Measurements from ENCODE around the gene ZNF783.

Gene ZNF783

DNA sequence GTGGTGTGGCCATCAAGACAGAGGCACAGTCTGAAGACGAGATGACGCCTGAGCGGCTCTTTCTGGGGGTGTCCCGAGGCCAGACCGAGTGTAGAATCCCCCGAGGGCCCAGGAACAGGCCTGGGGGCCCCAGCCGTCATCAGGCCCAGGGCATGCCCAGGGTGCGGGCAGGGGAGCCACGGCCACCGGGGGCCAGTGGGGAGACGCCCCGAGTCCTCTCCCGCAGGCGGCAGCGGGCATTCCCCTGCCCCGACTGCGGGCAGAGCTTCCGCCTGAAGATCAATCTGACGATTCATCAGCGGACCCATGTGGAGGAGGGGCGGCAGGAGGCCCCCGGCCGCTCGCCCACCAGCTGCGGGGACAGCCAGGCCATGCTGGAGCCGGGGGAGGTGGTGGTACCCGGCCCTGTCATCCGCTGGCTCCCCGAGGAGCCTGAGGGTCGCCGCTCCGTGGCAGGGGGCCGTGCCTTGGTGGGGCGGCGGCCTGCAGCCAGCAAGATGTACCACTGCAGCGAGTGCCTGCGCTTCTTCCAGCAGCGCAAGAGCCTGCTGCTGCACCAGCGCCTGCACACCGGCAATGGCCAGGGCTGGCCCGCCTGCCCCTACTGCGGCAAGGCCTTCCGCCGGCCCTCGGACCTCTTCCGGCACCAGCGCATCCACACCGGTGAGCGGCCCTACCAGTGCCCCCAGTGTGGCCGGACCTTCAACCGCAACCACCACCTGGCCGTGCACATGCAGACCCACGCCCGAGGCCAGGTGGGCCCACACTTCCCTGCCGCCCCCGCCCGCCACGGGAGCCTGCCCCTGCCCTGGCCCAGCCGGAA, 19.7 kb downstream of the ZNF783 start:
- DNase-seq (ENCODE audit: low spot score): no peak

GRCh38 chr7:149282331-149282655, 20.3 kb downstream of the ZNF783 start:
- DNase-seq (ENCODE audit: low spot score): no peak

DNA sequence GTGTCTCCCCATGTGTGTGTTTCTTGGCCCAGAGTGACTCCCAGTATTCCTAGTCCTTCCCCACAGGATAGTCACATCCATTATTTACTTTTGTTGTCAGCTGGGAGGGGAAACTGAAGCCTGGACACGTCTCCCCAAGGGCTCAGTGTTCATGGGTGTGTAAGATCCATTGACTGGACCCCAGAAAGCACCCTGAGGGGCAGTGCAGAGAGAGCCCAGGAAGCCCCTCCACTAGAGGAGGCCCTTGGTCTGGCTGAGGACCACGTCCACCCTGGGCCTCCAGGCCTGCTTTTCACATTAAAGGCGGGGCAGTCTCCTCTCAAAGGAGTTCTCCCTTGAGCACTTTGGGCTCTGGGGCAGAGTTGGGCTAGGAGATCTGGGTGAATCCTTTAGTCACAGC, 21.3 kb downstream of the ZNF783 start:
- no peak for DNase-seq (ENCODE audit: low spot score)

- no peak for DNase-seq (ENCODE audit: low spot score)
Observed at GRCh38 chr7:149284343-149284742, 22.3 kb downstream of the ZNF783 start.

GRCh38 chr7:149284850-149285585, 23.0 kb downstream of the ZNF783 start:
- peak; percentile 87 for DNase-seq (ENCODE audit: low spot score)

DNA sequence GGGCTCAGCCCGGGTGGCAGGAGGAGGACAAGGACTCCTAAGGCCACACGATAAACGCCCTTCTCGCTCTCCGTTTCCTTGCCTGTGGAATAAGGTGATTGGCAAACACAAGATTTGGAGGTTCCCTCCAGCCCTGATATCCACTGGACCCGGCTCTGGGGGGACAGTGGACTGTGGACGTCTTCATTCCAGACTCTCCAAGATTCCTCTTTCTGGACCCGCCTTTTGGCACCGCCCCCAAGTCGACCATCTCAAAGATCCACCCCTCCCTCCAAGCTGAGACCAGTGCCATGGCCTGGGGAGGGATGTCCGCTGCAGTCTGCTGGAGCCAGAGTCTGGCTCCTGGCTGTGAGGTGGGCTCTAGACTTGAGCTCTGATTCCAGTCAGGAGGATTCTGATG, 23.6 kb downstream of the ZNF783 start:
- no peak for DNase-seq (ENCODE audit: low spot score)

GRCh38 chr7:149286811-149287400, 24.9 kb downstream of the ZNF783 start:
- DNase-seq (ENCODE audit: low spot score): no peak

- DNase-seq (ENCODE audit: low spot score): no peak
Observed at GRCh38 chr7:149287622-149288021, 25.6 kb downstream of the ZNF783 start.

- DNase-seq (ENCODE audit: low spot score): no peak
Observed at GRCh38 chr7:149289262-149289661, 27.3 kb downstream of the ZNF783 start.

DNA sequence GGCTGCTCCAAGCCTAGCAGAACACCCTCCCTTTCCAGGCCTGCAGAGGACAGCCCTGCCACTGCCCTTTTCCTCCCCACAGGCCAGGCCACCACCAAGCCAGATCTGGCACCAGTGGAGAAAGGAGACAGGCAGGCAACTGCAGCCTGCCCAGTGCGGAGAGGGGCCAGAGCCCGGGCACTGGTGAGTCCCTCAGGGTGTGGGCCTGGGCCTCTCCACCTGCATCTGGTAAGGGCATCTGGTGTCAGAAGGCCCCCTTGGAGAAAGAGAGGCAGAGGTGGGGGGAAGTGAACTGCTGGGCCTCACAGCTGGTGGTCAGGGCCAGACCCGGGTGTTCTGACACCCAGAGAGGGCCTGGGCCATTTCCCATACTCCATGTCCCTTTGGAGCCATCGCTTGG, 27.9 kb downstream of the ZNF783 start:
- no peak for DNase-seq (ENCODE audit: low spot score)

DNA sequence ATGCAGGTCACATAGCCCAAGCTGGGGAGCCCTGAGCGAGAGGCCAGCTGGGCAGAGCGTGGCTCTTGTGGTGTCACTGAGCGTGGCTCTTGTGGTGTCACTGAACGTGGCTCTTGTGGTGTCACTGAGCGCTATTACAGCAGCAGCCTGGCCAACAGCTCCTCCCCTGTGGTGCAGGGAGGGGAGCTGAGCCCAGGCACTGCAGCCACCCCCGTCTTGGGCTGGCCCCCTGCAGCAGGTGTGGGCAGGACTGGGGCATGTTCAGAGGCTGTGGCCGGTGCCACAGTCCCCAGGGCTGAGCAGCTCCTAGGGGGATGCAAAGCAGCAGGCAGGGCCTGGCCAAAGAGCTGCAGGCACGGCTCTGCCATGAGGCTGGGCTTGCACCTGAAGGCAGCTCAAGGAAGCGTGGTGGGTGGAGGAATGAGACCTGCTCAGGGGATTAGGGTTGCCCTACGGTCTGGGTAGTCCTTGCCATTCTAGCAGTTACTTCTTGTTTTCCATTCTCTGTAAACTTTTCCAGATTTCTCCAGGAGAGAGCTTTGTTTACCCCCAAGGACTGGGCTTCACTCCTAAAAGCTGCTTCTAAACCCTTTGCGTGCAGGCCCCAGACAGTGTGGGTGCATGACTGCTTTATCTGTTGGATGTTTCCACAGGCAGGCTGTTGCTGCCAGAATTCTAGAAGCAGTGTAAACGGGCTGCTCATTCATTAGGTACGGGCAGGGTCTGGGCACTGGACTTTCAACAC, 29.2 kb downstream of the ZNF783 start:
- DNase-seq (ENCODE audit: low spot score): no peak

- no peak for DNase-seq (ENCODE audit: low spot score)
Observed at GRCh38 chr7:149291781-149292461, 29.9 kb downstream of the ZNF783 start.

- DNase-seq (ENCODE audit: low spot score): no peak
Observed at GRCh38 chr7:149292462-149292823, 30.4 kb downstream of the ZNF783 start.

DNA sequence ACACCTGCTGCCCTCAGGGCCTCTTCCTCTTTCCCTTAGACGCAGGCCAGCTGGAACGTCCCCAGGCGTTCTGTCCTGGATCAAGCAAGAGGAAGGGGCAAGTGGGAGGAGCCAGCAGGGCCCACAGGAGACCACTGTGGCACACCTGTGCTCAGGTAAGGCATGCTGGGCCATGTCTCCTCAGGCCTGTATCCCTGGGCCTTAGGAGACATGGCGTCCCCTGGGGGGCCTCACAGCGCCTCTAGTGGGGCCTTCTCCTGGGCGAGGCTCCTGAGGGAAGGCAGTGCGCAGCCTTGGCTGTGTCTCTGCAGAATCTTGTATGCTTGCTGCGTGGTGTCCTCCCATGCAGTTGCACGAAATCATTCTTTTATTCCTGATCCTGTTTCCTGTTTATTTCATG, 31.3 kb downstream of the ZNF783 start:
- DNase-seq (ENCODE audit: low spot score): no peak

- DNase-seq (ENCODE audit: low spot score): no peak
Observed at GRCh38 chr7:149293946-149294633, 32.1 kb downstream of the ZNF783 start.

DNA sequence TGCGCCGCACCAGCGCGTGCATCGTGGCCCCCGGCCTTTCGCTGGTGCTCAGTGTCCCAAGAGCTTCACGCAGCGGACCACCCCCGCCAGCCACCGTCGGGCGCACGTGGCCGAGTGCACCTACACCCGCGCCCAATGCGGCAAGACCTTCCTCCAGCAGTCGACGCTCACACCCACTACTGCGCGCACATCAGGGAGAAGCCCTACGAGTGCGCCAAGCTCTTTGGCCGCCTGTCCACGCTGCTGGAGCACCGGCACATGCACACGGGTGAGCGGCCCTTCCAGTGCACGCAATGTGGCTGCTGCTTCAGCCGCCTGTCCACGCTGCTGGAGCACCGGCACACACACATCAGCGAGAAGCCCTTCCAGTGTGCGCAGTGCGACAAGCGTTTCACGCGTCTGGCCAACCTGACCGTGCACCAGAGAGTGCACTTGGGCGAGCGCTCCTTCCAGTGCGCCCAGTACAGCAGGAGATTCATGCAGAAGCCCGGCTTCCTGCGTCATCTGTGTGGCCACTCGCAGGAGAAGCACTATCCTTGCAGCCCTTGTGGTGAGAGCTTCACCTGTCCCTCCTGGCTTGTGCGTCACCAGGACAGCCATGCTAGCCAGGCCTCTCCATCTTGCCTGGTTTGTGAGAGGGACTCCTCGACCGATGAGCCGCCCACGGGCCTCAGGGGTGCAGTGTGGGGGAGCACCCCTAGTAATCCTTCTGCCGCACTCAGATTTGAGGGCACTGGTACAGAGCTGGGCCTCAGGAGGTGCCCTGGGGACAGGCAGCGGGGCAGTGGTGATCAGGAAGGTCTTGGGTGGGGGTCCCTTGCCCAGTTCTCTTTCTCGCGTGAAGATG, 32.9 kb downstream of the ZNF783 start:
- no peak for DNase-seq (ENCODE audit: low spot score)

- no peak for DNase-seq (ENCODE audit: low spot score)
Observed at GRCh38 chr7:149295481-149295850, 33.5 kb downstream of the ZNF783 start.

DNA sequence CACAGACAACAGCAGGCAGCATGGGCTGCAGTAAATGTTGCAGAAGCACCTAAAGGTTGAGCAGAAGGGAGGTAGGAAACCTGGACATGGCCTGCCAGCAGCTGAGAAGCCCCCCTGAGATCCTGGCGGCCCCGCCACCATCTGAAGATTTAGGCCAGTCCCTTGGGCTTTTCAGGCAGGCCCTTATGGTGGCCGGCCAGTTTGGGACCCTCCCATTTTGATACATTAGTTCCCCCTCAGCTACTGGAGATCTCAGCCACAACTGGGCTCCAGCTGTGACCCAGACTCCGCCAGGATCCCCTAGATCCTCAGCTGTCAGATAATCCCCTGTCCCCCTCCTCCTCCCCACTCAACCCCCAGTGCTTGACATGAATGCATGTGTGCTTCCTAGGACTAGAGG, 34.4 kb downstream of the ZNF783 start:
- DNase-seq (ENCODE audit: low spot score): no peak

GRCh38 chr7:149297034-149297755, 35.2 kb downstream of the ZNF783 start:
- DNase-seq (ENCODE audit: low spot score): no peak

Measured in hematopoietic multipotent progenitor cell treated with erythropoietin and hydrocortisone succinate and interleukin-3 and kit ligand, for 17 days (in vitro differentiated cells).